ENCODE data around the gene XRCC6.
"Not testable (repeated sequence)": the region's sequence is repeated elsewhere in the genome, so short reads cannot be mapped to it uniquely, and the experiment has no call there.

The XRCC6 gene

DNA sequence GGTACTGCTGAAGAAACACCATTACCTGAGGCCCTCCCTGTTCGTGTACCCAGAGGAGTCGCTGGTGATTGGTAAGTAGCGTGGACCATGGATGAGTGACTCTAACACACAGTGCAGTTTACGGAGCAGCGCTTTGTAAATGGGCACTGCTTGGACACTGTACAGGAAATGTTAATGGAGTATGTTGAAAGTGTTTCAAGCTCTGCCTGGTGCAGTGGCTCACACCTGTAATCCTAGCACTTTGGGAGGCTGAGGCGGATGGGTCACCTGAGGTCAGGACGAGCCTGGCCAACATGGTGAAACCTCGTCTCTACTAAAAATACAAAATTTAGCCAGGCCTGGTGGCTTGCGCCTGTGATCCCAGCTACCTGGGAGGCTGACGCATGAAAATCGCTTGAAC lies 29.7 kb downstream of the XRCC6 start:
- DNase-seq (ENCODE audit: low read depth), result no peak

DNA sequence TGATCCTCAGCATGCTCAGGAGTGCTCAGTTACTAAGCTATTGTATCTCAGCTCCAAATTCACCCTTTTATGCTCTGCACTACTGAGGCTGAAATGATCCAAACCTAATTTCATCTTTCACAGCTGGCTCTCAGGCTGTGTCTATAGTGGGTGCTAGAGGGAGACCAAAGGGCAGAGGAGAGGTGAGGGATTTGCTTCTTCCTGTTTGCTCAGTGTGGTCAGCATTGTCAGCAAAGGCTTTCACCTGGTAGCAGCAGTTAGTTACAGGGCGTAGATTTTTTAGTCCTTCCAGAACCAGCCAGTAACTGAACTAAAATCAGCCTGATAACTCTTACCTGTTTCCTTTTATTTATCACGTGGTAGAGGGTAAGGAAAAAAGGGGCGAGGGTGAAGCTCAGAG lies 33.2 kb downstream of the XRCC6 start:
- no peak for DNase-seq (ENCODE audit: low read depth)

DNA sequence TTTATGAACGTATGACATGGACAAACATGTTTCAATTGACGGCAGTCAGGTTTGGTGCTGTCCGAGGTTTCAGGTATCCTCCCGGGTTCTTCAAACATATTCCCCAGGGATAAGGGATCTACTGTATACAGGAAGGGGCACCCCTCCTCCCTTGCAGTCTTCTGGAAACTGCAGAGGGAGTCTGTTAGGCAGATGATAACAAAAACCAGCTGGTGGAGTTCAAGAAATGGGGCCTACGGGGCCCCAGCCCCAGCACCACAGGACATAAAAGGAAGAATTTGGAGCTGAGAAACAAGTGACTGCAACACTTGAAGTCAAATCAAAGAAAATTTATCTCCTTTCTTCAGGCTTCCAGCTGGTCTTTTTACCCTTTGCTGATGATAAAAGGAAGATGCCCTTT lies 35.5 kb downstream of the XRCC6 start:
- DNase-seq (ENCODE audit: low read depth), result no peak

DNA sequence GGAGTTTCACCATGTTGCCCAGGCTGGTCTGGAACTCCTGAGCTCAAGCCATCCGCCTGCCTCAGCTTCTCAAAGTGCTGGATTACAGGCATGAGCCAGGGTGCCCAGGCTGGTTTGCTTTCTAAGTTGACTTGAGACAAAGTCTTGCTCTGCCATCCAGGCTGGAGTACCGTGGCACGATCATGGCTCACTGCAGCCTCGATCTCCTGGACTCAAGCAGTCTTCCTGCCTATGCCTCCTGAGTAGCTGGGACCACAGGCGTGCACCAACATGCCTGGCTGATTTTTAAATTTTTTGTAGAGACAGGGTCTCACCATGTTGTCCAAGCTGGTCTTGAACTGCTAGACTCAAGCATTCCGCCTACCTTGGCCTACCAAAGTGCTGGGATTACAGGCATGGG lies 36.6 kb downstream of the XRCC6 start:
- no peak for DNase-seq (ENCODE audit: low read depth)

DNA sequence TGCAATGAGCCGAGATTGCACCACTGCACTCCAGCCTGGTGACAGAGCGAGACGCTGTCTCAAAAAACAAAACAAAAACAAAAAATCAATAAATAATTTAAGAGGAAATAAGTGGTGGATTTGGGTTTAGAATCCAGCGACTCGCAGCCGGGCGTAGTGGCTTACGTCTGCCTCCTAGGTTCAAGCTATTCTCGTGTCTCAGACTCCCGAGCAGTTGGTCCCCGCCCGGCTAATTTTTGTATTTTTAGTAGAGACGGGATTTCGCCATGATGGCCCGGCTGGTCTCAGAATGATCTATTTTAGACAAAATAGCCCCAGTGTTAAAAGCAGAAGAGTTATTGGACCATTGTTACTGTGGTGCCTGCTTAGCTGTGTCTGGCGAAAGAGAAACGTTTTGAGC lies 37.8 kb downstream of the XRCC6 start:
- DNase-seq (ENCODE audit: low read depth), result no peak

DNA sequence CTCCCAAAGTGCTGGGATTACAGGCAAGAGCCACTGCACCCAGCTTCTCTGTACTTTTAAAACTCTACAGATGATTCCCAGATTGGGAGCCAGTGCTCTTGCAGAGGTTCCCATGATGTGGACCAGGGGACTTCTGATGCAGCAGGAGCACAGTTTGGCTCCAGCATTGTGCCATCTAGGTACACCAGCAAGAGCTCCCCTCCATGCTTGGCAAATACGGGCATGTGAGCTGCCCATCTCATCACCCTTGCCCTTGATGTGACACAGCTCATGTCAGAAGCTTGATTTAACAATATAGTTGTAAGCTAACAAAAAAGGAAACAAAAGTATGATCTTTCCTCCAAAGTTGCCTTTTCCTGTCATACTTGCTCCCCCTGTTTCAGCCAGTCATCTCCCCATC lies 38.8 kb downstream of the XRCC6 start:
- no peak for DNase-seq (ENCODE audit: low read depth)

DNA sequence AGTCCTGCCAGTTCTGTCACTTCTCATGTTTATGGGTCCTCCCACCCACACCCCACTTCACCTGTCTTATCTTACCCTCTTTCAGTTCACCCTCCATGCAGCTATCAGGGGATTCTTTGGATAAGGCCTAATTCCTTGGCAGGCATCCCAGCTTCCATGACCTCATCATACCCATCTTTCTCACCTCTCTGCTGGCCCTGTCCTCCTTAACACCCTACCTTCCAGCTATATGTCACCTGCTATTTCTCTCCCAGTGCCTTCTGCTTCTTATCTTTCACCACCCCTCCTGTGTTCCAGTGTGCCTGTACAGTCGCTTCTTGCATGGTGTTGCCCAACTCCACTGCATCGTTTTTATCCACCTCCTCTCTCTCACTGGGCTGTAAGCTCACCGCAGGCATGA lies 39.3 kb downstream of the XRCC6 start:
- DNase-seq (ENCODE audit: low read depth), result no peak

DNA sequence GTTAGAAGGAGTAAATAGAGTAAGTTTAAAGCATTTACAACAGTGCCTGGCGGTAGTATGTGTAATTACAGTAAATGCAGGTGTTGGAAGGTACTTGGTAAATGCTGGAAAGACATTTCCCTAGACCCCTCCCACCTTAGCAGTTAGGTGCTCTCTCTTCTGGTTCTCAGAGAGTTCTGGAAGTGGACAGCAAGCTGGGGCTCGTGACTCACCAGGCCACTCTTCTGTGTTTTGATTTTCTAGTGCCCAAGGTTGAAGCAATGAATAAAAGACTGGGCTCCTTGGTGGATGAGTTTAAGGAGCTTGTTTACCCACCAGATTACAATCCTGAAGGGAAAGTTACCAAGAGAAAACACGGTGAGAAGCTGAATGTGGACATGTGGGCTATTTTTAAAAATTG lies 40.0 kb downstream of the XRCC6 start:
- DNase-seq (ENCODE audit: low read depth), result no peak

DNA sequence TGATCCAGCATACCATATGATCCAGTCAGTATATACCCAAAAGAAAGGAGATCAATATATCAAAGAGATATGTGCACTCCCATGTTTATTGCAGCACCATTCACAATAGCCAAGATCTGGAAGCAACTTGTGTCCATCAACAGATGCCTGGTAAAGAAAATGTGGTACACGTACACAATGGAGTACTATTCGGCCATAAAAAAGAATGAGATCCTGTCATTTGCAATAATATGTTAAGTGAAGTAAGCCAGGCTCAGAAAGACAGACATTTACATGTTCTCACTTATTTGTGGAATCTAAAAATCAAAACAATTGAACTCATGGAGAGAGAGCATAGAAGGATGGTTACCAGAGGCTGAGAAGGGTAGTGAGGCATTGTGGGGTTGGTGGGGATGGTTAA lies 40.6 kb downstream of the XRCC6 start:
- DNase-seq (ENCODE audit: low read depth), result no peak

DNA sequence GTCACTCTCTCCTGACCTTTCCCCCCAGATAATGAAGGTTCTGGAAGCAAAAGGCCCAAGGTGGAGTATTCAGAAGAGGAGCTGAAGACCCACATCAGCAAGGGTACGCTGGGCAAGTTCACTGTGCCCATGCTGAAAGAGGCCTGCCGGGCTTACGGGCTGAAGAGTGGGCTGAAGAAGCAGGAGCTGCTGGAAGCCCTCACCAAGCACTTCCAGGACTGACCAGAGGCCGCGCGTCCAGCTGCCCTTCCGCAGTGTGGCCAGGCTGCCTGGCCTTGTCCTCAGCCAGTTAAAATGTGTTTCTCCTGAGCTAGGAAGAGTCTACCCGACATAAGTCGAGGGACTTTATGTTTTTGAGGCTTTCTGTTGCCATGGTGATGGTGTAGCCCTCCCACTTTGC lies 42.5 kb downstream of the XRCC6 start:
- not testable (repeated sequence) for DNase-seq (ENCODE audit: low read depth)

DNA sequence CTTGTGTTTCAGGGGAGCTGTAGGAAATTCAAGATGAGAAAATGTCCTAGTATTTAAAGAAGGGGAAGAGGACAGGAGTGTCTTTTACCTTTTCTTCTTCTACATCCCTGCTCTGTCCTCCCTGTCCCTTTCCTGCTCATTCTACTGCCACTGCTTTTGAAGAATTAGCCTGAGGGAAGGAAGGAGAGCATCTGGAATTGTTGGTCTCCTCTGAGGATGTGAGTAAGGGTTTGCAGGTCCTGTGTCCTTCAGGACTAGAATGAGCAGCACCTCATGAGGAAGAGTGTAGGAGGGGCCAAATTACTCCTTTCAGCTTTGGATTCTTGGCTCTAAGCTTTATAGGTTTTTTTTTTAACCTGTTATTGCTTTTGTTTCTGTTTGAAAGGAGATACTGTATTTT lies 43.4 kb downstream of the XRCC6 start:
- DNase-seq (ENCODE audit: low read depth), result no peak

DNA sequence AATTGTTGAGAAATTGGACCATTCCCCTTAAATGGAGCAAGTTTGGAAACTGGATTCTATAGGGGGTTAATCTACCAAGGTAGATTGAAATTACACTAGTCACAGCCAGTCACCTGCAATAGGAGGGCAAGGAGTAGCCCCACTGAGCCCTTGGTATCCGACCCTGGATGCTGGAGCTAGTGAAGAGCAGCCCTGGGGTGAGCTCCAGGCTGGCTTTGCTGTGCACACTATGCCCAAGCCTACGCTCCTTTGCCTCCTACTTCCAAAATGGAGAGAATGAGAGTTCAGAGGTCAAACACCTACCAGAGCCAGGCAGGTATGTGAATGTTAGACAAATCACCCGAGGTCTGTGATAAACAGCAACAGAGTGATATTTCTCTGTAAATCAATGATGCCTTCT lies 43.9 kb downstream of the XRCC6 start:
- no peak for DNase-seq (ENCODE audit: low read depth)

DNA sequence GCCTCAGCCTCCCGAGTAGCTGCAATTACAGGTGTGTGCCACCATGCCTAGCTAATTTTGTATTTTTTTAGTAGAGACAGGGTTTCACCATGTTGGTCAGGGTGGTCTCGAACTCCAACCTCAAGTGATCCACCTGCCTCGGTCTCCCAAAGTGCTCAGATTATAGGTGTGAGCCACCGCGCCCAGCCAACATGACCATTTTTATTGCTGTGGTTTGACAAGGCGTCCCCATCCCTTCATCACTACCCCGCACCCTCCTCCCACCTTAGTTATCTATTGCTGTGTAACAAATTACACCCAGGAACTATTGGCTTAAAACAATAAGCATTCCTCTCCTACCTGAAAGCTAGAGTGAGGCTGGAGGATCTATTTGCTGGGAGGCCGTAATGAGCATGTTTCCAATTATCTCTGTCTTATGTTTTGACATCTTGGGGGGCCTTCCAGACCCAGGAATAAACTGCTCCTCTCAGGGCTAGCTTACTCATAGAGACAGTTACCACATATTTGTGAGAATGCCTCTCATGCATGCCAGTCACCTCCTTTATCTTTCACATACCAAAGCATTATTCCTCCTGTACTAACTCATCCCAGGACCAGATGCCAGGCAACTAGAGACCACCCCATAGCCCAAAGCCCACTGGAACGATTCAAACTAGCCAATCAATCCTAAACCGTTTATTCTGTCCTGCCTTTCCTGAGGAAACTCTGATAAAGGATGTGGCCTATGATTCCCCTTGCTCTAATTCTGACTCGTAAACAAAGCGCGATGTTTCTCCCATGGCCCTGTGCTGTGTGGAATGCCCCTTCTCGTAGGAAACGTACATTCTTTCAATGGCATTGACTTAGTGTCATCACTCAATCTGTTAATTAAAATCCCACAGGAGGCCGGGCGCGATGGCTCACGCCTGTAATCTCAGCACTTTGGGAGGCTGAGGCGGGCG lies 48.1 kb downstream of the XRCC6 start:
- no peak for DNase-seq (ENCODE audit: low read depth)

DNA sequence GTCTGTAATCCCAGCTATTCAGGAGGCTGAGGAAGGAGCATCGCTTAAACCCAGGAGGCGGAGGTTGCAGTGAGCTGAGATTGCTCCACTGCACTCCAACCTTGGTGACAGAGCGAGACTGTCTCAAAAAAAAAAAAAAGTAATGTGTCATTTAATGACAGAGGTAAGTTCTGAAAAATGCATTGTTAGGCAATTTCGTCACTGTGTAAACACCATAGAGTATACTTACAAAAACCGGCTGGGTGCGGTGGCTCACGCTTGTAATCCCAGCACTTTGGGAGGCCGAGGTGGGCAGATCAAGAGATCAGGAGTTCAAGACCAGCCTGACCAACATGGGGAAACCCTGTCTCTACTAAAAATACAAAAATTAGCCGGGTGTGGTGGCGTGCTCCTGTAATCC lies 51.0 kb downstream of the XRCC6 start:
- DNase-seq (ENCODE audit: low read depth), result not testable (repeated sequence)

DNA sequence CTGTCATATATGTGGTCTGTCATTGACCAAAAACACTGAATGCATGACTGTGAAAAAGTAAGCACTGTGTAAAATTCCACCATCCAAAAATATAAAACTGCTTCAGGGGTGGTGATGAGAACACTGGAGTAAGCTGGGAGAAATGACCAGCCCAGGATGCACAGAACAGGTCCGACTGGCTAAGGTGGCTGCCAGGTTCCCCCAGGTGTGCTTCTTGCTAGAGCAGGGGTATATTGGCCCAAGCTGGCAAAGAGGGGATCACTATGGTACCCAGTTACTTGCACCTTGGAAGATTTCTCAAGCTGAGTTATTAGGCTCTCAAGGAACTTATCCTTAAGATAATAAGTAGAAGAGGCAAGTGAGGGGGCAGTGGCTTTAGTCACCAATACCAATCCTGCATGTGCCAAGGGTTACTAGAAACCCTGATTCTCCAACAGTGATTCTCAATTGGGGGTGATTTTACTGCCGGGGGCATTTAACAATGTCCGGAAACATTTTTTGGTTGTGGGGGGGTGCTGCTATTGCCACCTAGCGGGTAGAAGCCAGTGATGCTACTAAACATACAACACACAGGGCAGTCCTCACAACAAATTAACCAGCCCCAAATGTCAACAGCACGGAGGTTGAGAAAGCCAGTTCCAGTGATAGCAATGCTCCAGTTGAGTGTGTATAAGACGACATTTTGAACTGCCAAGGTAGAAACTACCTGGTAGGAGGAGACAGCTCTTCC lies 51.9 kb downstream of the XRCC6 start:
- DNase-seq (ENCODE audit: low read depth), result no peak

DNA sequence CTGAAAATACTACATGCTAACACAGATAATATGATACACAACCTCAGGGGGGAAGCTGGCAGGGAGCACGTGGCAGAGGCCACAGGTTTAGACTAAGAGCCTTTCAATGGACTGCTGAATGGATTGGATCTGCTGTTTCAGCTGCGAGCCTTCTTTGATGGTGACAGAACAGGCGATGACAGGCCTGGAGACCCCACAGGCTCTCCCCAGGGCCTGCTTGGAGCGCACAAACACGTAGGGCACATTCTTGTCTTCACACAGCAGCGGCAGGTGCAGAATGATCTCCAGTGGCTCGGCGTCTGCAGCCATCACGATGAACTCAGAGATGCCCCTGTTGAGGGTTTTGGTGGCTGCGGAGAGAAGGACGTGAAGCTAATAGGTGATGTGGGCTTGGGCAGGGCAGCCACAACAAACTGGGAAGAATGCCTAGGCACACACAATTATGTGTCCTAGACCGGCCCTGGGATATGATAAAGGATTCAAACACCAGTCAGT lies 53.8 kb downstream of the XRCC6 start:
- DNase-seq (ENCODE audit: low read depth), result no peak

DNA sequence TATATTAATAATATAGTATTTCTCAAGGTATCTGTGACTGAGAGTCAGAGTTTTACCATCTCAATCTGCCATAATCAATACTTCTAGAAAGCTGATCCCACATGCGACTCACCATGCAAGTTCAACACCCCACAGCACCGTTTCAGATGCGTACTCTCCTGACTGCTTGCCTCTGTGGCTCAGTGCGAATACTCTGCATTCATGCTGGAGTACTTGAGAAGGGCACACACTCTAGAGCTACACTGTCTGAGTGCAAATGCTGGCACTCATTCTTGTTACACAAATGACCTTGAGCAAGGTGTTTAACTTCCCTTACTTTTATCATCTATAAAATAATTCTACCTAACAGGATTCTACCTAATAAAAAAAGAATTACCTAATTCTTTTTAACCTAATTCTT lies 55.0 kb downstream of the XRCC6 start:
- no peak for DNase-seq (ENCODE audit: low read depth)

DNA sequence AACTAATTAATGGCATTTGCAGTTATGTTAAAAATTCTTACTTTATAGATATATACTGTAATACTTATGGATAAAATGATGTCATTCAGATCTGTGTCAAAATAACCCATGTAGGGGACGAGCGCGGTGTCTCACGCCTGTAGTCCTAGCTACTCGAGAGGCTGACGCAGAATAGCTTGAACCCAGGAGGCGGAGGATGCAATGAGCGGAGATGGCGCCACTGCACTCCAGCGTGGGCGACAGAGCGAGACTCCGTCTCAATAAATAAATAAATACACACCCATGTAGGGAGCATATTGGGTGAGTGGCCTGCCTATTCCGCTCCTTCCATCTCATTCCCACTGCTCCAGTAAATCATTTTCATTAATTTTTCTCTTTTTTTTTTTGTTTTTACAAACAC lies 60.5 kb downstream of the XRCC6 start:
- no peak for DNase-seq (ENCODE audit: low read depth)

DNA sequence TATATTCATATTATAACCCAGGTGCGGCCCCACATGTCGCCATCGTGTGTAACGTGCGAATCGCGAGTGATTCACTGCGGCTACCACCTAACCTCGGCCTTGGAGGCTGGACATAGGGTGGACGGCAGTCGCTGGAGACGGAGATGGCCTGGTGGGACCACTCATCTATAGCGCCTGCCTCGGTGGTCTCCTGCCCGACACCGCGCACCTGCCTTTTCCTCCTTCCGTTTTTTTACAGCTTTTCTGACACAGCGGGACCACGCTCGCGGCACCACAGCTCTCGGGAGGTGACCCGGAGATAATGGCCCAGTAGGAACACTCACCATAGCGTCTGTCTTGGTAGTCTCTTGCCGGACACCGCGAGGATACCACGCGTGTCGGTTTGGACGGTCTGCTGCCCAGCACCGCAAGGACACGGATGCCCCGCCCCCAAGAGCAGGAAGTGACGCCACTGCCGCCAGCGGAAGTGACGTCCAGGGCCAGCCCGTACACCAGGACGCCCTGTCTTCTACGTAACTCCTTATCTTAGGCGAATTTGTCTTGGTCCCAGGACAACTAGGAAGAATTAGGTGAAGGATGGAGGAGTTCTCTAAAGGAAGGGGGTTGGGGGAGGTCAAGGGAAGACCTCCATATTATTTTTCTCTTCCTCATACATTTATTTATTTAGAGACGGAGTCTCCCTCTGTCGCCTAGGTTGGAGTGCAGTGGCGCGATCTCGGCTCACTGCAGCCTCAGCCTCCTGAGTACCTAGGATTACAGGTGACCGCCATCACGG lies 61.1 kb downstream of the XRCC6 start:
- DNase-seq (ENCODE audit: low read depth), result peak; percentile 76

DNA sequence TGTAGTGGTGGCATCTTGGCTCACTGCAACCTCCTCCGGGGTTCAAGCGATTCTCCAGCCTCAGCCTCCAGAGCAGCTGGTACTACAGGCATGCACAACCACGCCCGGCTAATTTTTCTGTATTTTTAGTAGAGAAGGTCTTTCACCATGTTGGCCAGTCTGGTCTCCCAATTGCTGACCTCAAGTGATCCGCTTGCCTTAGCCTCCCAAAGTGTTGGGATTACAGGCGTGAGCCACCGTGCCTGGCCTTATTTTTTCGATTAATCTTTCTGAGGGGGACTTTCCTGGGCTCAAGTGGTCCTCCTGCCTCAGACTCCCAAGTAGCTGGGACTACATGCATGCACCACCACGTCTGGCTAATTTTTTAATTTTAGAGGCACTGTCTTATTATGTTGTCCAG lies 62.0 kb downstream of the XRCC6 start:
- no peak for DNase-seq (ENCODE audit: low read depth)

DNA sequence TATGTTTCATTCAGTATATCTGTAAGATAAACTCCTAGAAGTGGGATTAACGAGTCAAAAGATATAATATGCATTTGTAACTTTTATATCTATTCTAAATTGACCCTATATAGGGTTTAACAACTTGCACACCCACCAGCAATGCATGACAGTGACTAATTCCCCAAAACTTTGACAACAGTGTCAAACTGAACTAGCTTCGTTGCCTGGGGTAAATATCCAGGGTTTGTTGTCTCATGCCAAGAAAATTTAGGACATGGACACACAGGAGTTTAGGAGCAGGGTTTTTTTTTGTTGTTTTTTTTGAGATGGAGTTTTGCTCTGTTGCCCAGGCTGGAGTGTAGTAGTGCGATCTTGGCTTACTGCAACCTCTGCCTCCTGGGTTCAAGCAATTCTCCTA lies 62.5 kb downstream of the XRCC6 start:
- DNase-seq (ENCODE audit: low read depth), result no peak

DNA sequence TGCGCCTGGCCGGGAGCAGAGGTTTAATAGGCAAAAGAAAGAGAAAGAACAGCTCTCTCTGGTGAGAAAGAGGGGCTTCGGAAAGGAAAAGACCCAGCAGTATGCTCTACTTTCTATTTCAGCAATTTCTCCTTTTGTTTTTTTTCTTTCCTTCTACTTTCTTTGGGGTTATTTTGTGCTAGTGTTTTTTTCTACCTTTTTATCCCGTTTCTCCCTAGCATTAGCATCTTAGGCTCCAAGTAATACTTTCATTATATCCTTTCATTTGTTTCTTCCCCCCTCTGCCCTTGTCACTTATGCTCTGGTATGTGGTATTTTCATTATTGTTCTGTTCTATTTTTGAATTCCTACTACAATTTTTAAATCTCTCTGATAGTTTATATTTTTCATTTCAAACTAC lies 63.1 kb downstream of the XRCC6 start:
- no peak for DNase-seq (ENCODE audit: low read depth)

DNA sequence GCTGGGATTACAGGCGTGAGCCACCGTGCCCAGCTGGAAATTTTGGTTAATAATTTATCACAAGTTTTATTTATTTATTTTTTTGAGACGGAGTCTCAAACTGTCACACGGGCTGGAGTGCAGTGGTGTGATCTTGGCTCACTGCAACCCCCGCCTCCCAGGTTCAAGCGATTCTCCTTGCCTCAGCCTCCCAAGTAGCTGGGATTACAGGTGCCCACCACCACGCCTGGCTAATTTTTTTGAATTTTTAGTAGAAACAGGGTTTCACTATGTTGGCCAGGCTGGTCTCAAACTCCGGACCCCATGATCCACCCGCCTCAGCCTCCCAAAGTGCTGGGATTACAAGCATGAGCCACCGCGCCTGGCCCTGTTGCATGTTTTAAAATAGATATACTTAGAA lies 65.8 kb downstream of the XRCC6 start:
- DNase-seq (ENCODE audit: low read depth), result not testable (repeated sequence)
